OCI-LY1 (cell line): ENCODE results near the gene ANKRD37.

Experiments
- EZH2 ChIP-seq: fragments of 200-600 bp; sonication (generic), shearing (Covaris generic); IDR thresholded peaks from 2 replicates; pipeline ENCODE4 v1.8.0; 2017; ENCODE audit warnings: borderline replicate concordance, mixed run types, mild to moderate bottlenecking, antibody characterized with exemption, low read length, moderate library complexity, mixed read lengths
- TF ChIP-seq, protein P1 (sequence below): fragments of 200-600 bp; sonication (generic), shearing (Covaris generic); IDR thresholded peaks from 2 replicates; pipeline ENCODE4 v1.5.1; 2017; ENCODE audit warnings: mild to moderate bottlenecking, antibody characterized with exemption, low read length, moderate library complexity, mixed read lengths

DNA sequence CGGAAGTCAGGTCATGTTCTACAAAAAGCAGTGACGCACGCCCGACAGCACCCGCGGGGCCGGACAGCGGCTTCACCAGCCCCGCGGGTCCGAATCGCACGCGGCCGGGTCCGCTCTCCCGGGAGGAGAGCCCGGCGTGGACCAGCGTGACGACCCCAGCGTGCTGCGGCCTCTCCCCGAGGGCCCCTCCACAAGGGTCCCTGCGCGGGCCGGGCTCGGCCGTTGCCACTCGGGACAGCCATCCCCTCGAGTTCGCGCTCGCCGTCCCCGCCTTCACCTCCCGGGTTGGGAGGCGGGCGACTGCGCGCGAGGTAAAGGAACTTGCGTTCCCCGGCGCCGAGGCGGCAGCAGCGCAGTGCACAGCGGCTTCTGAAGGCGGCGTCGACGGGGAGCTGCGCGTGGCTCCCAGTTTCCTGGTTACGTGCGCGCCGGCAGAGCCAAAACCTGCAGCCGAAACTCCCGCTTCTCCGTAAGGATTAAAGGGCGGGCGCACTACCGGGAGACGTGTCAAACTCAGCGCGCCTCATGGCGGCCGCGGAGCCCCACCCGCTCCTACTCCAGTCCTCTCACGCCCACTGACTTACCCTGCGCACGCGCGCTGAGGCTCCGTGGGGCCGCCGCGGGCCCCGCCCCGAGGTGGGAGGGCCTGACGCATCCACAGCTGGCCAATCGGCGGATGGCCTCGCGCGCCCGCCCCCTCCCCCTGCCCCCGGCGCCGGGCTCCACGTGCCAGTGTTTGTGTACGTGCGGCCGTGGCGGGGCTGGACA lies 501 bp upstream of the ANKRD37 start:
- TF ChIP-seq, protein P1, sequence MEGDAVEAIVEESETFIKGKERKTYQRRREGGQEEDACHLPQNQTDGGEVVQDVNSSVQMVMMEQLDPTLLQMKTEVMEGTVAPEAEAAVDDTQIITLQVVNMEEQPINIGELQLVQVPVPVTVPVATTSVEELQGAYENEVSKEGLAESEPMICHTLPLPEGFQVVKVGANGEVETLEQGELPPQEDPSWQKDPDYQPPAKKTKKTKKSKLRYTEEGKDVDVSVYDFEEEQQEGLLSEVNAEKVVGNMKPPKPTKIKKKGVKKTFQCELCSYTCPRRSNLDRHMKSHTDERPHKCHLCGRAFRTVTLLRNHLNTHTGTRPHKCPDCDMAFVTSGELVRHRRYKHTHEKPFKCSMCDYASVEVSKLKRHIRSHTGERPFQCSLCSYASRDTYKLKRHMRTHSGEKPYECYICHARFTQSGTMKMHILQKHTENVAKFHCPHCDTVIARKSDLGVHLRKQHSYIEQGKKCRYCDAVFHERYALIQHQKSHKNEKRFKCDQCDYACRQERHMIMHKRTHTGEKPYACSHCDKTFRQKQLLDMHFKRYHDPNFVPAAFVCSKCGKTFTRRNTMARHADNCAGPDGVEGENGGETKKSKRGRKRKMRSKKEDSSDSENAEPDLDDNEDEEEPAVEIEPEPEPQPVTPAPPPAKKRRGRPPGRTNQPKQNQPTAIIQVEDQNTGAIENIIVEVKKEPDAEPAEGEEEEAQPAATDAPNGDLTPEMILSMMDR: no peak
- TF ChIP-seq EZH2: no peak
